HEK293 (cell line): ENCODE data around the gene BAZ1A.

ENCODE experiments used
- CTCF ChIA-PET: fragments of 350-600 bp; formaldehyde crosslinking; extraction: SDS; loops from one replicate; lab custom pipeline; 2021; ENCODE audit warnings: antibody characterized with exemption; lab: Yijun Ruan, JAX
- POLR2A ChIA-PET: fragments of 300-600 bp; formaldehyde crosslinking; extraction: SDS; loops from one replicate; lab custom pipeline; 2020; ENCODE audit warnings: antibody characterized with exemption, inconsistent platforms; lab: Yijun Ruan, JAX
- H3K27ac ChIP-seq: fragments of 200-500 bp; sonication (Bioruptor generic); 2 replicates; pipeline ENCODE4 v1.5.1; 2014; ENCODE audit warnings: low read depth, low read length, control low read depth, inconsistent platforms; ENCODE audit errors: extremely low read depth
- H3K36me3 ChIP-seq, 2 experiments: fragments of 200-500 bp in 1 of 2; sonication (Bioruptor generic) in 1 of 2; 1 replicate in 1 of 2; 2 replicates in 1 of 2; pipeline ENCODE4 v1.5.1; 2014 to 2017; ENCODE audit warnings: inconsistent platforms in 2 of 2, low read length in 2 of 2; ENCODE audit not compliant: control insufficient read depth in 2 of 2, insufficient read depth in 1 of 2
- H3K4me1 ChIP-seq: fragments of 200-500 bp; sonication (Bioruptor generic); 2 replicates; pipeline ENCODE4 v1.5.1; 2014; ENCODE audit warnings: mild to moderate bottlenecking, low read length, inconsistent platforms; ENCODE audit not compliant: control insufficient read depth, insufficient read depth
- H3K4me3 ChIP-seq: 2 replicates; pipeline ENCODE4 v1.5.1; 2011; ENCODE audit warnings: low read depth, mild to moderate bottlenecking, control low read depth, low read length, moderate library complexity
- H3K9me3 ChIP-seq: fragments of 200-500 bp; sonication (Bioruptor generic); 2 replicates; pipeline ENCODE4 v1.5.1; 2014; ENCODE audit warnings: low read depth, low read length, inconsistent platforms; ENCODE audit not compliant: control insufficient read depth, insufficient read depth
- HOXD13 ChIP-seq: sonication (generic); formaldehyde crosslinking; IDR thresholded peaks from 2 replicates; pipeline ENCODE4 v1.8.0; 2022; ENCODE audit warnings: missing genetic modification reagents, borderline replicate concordance
- KLF1 ChIP-seq: fragments of 450-650 bp; formaldehyde crosslinking; IDR thresholded peaks from 2 replicates; pipeline ENCODE4 v1.5.1; 2016; ENCODE audit warnings: missing biosample characterization, missing genetic modification characterization
- SETDB1 ChIP-seq: IDR thresholded peaks from one replicate; pipeline ENCODE4 v1.6.1; 2017; ENCODE audit warnings: mild to moderate bottlenecking, low read length, moderate library complexity, mixed read lengths; ENCODE audit not compliant: insufficient read length
- TCF7L2 ChIP-seq: IDR thresholded peaks from 2 replicates; pipeline ENCODE4 v1.6.1; 2011; ENCODE audit warnings: low read depth, mild to moderate bottlenecking, inconsistent platforms, low read length, moderate library complexity, borderline replicate concordance
- ZBTB21 ChIP-seq: fragments of 450-650 bp; formaldehyde crosslinking; IDR thresholded peaks from 2 replicates; pipeline ENCODE4 v1.5.1; 2017; ENCODE audit warnings: missing biosample characterization, missing genetic modification characterization
- ZNF10 ChIP-seq: fragments of 450-650 bp; formaldehyde crosslinking; IDR thresholded peaks from 2 replicates; pipeline ENCODE4 v1.5.1; 2017; ENCODE audit warnings: missing biosample characterization, missing genetic modification characterization
- ZNF112 ChIP-seq: fragments of 450-650 bp; formaldehyde crosslinking; IDR thresholded peaks from 2 replicates; pipeline ENCODE4 v1.5.0; 2017; ENCODE audit warnings: missing biosample characterization, missing genetic modification characterization
- ZNF132 ChIP-seq: fragments of 450-650 bp; formaldehyde crosslinking; IDR thresholded peaks from 2 replicates; pipeline ENCODE4 v1.5.1; 2017; ENCODE audit warnings: missing biosample characterization, missing genetic modification characterization, borderline replicate concordance
- ZNF138 ChIP-seq: fragments of 450-650 bp; formaldehyde crosslinking; IDR thresholded peaks from 2 replicates; pipeline ENCODE4 v1.5.1; 2016; ENCODE audit warnings: missing biosample characterization, missing genetic modification characterization, borderline replicate concordance
- ZNF140 ChIP-seq: fragments of 450-650 bp; formaldehyde crosslinking; IDR thresholded peaks from 2 replicates; pipeline ENCODE4 v1.5.1; 2016; ENCODE audit warnings: missing biosample characterization, missing genetic modification characterization
- ZNF223 ChIP-seq: fragments of 450-650 bp; formaldehyde crosslinking; IDR thresholded peaks from 2 replicates; pipeline ENCODE4 v1.5.1; 2016; ENCODE audit warnings: missing biosample characterization, missing genetic modification characterization
- ZNF266 ChIP-seq: fragments of 450-650 bp; formaldehyde crosslinking; IDR thresholded peaks from 2 replicates; pipeline ENCODE4 v1.5.1; 2016; ENCODE audit warnings: missing biosample characterization, missing genetic modification characterization, low read depth
- ZNF302 ChIP-seq: fragments of 450-650 bp; formaldehyde crosslinking; IDR thresholded peaks from 2 replicates; pipeline ENCODE4 v1.5.1; 2016; ENCODE audit warnings: missing biosample characterization, missing genetic modification characterization, low read depth
- ZNF366 ChIP-seq: fragments of 450-650 bp; formaldehyde crosslinking; conservative IDR thresholded peaks from 2 replicates; pipeline ENCODE4 v1.5.1; 2016; ENCODE audit warnings: missing biosample characterization, missing genetic modification characterization
- ZNF423 ChIP-seq: fragments of 450-650 bp; formaldehyde crosslinking; IDR thresholded peaks from 2 replicates; pipeline ENCODE4 v1.5.1; 2016; ENCODE audit warnings: missing biosample characterization, missing genetic modification characterization
- ZNF555 ChIP-seq: fragments of 450-650 bp; formaldehyde crosslinking; conservative IDR thresholded peaks from 2 replicates; pipeline ENCODE4 v1.5.1; 2017; ENCODE audit warnings: missing biosample characterization, mild to moderate bottlenecking, missing genetic modification characterization, inconsistent platforms
- ZNF596 ChIP-seq: fragments of 450-650 bp; IDR thresholded peaks from 2 replicates; pipeline ENCODE4 v1.5.0; 2018; ENCODE audit warnings: missing biosample characterization, mild to moderate bottlenecking, missing genetic modification characterization, moderate library complexity
- ZNF654 ChIP-seq: fragments of 450-650 bp; formaldehyde crosslinking; IDR thresholded peaks from 2 replicates; pipeline ENCODE4 v1.5.1; 2016; ENCODE audit warnings: low read depth, missing biosample characterization, missing genetic modification characterization
- ZNF707 ChIP-seq: fragments of 450-650 bp; formaldehyde crosslinking; IDR thresholded peaks from 2 replicates; pipeline ENCODE4 v1.5.1; 2016; ENCODE audit warnings: missing biosample characterization, missing genetic modification characterization
- ZNF777 ChIP-seq: fragments of 450-650 bp; formaldehyde crosslinking; IDR thresholded peaks from 2 replicates; pipeline ENCODE4 v1.5.1; 2017; ENCODE audit warnings: missing biosample characterization, missing genetic modification characterization, borderline replicate concordance
- TF ChIP-seq, protein P1 (sequence below): fragments of 450-650 bp; formaldehyde crosslinking; IDR thresholded peaks from 2 replicates; pipeline ENCODE4 v1.5.1; 2017; ENCODE audit warnings: missing biosample characterization, missing genetic modification characterization
- TF ChIP-seq, protein P2 (sequence below): fragments of 450-650 bp; formaldehyde crosslinking; IDR thresholded peaks from 2 replicates; pipeline ENCODE4 v1.5.1; 2016; ENCODE audit warnings: missing biosample characterization, missing genetic modification characterization

Gene BAZ1A

GRCh38 chr14:34810028-34810427 is 65.1 kb downstream of the BAZ1A start:
- Histone ChIP-seq H3K27ac (no peak overlapping the region), H3K4me3 (no peak overlapping the region), H3K4me1 (peaks cover 7% of the 10 kb centered on the region), H3K9me3 (no peaks in the 10 kb centered on the region; the same call in 1 of the 2 replicates), H3K36me3 (peaks cover 31 to 46% of the 10 kb centered on the region in 2 experiments)
- POLR2A ChIA-PET, result no interaction called here
- TF ChIP-seq KLF1 (tag by site-specific recombination) (no peak), ZNF112 (tag by site-specific recombination) (no peak), ZNF10 (tag by site-specific recombination) (no peak), ZNF266 (tag by site-specific recombination) (no peak), ZNF138 (tag by site-specific recombination) (no peak), ZNF140 (no peak), ZNF777 (tag by site-specific recombination) (no peak), ZNF707 (no peak), ZNF596 (tag by site-specific recombination) (no peak), ZNF555 (no peak), ZNF366 (tag by site-specific recombination) (no peak), HOXD13 (CRISPR knock-in tag) (no peak), TCF7L2 (no peak), ZNF302 (tag by site-specific recombination) (no peak), ZNF132 (tag by site-specific recombination) (no peak), ZNF223 (tag by site-specific recombination) (no peak)
- TF ChIP-seq, protein P1, sequence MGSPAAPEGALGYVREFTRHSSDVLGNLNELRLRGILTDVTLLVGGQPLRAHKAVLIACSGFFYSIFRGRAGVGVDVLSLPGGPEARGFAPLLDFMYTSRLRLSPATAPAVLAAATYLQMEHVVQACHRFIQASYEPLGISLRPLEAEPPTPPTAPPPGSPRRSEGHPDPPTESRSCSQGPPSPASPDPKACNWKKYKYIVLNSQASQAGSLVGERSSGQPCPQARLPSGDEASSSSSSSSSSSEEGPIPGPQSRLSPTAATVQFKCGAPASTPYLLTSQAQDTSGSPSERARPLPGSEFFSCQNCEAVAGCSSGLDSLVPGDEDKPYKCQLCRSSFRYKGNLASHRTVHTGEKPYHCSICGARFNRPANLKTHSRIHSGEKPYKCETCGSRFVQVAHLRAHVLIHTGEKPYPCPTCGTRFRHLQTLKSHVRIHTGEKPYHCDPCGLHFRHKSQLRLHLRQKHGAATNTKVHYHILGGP (tag by site-specific recombination), result no peak
- TF ChIP-seq, protein P2, sequence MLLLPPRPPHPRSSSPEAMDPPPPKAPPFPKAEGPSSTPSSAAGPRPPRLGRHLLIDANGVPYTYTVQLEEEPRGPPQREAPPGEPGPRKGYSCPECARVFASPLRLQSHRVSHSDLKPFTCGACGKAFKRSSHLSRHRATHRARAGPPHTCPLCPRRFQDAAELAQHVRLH (tag by site-specific recombination), result no peak
- TF ChIP-seq, all 188 proteins: peak for 0
- CTCF ChIA-PET, result interaction anchor here (1.0 kb wide), 1 partner anchor 137 kb away, joined by 3 read pairs; no protein-coding TSS in a partner anchor

GRCh38 chr14:34806257-34806656 is 68.9 kb downstream of the BAZ1A start:
- Histone ChIP-seq H3K36me3 (peaks cover 51% of the 10 kb centered on the region in 2 experiments), H3K4me3 (no peak overlapping the region), H3K9me3 (no peaks in the 10 kb centered on the region; the same call in 1 of the 2 replicates), H3K27ac (no peak overlapping the region), H3K4me1 (no peaks in the 10 kb centered on the region)
- POLR2A ChIA-PET, result no interaction called here
- CTCF ChIA-PET, result interaction anchor here (0.6 kb wide), 1 partner anchor 126 kb away, joined by 3 read pairs; no protein-coding TSS in a partner anchor
- TF ChIP-seq ZBTB21 (tag by site-specific recombination) (no peak), ZNF423 (no peak)

DNA sequence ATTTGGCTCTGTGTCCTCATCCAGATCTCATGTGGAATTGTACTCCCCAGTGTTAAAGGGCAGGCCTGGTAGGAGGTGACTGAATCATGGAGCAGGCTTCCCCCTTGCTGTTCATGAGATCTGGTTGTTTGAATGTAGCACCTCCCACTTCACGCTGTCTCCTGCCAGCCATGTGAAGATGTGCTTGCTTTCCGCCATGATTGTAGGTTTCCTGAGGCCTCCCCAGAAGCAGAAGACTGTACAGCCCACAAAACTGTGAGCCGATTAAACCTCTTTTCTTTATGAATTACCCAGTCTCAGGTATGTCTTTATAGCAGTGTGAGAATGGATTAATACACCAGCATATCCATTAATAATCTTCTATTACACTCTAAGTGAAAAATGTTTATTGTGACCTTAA is 70.2 kb downstream of the BAZ1A start:
- peaks cover 50 to 56% of the 10 kb centered on the region in 2 experiments for H3K36me3 ChIP-seq
- no peak for TF ChIP-seq ZNF654
- TF ChIP-seq SETDB1, result peak; percentile 62
- no peak overlapping the region for H3K4me3 ChIP-seq
- H3K4me1 ChIP-seq, result no peaks in the 10 kb centered on the region
- H3K27ac ChIP-seq, result no peak overlapping the region
- CTCF ChIA-PET, result no interaction called here
- H3K9me3 ChIP-seq, result no peaks in the 10 kb centered on the region; the same call in 1 of the 2 replicates
- POLR2A ChIA-PET, result interaction anchor here (0.5 kb wide), 1 partner anchor 99 kb away, joined by 3 read pairs; no protein-coding TSS in a partner anchor
